Measurements from ENCODE around the gene CAPN5. TPM values are rescaled to one million over a fixed set of nuclear protein-coding genes. Genes with fewer than 3 reads are reported as not detected.

Gene CAPN5
- total and polyA plus RNA-seq, 10 of the 15 experiments (the other 5 are each of a cell fraction or from before 2014, with no cell fraction given) = 0.02 to 0.33 (median 0.07) TPM; not detected in 3

GRCh38 chr11:77029829-77030228 is 36.9 kb upstream of the CAPN5 start (continued):
- no peak for TF ChIP-seq TARDBP (IDR thresholded peaks at IDR 0.05; ENCODE audit: borderline replicate concordance)
- no peak for TF ChIP-seq HCFC1 (IDR thresholded peaks at IDR 0.05; ENCODE audit: low read length)
- no peak for TF ChIP-seq IKZF1 (conservative IDR thresholded peaks at IDR 0.05)
- TF ChIP-seq, protein P1, sequence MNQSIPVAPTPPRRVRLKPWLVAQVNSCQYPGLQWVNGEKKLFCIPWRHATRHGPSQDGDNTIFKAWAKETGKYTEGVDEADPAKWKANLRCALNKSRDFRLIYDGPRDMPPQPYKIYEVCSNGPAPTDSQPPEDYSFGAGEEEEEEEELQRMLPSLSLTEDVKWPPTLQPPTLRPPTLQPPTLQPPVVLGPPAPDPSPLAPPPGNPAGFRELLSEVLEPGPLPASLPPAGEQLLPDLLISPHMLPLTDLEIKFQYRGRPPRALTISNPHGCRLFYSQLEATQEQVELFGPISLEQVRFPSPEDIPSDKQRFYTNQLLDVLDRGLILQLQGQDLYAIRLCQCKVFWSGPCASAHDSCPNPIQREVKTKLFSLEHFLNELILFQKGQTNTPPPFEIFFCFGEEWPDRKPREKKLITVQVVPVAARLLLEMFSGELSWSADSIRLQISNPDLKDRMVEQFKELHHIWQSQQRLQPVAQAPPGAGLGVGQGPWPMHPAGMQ (IDR thresholded peaks at IDR 0.05; ENCODE audit: borderline replicate concordance) = no peak
- no peak for TF ChIP-seq NFXL1 (IDR thresholded peaks at IDR 0.05; ENCODE audit: borderline replicate concordance)
- no peak for TF ChIP-seq BCL3 (IDR thresholded peaks at IDR 0.05; ENCODE audit: borderline replicate concordance, insufficient read depth, low read depth, low read length, poor library complexity, severe bottlenecking)
- TF ChIP-seq, protein P2, sequence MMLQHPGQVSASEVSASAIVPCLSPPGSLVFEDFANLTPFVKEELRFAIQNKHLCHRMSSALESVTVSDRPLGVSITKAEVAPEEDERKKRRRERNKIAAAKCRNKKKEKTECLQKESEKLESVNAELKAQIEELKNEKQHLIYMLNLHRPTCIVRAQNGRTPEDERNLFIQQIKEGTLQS (IDR thresholded peaks at IDR 0.05; ENCODE audit: borderline replicate concordance, extremely low read depth, low read depth, low read length) = no peak

GRCh38 chr11:77030834-77031414 is 35.8 kb upstream of the CAPN5 start:
- Histone ChIP-seq H3K27ac (ENCODE audit: control insufficient read depth, insufficient read depth) (no peak overlapping the region), H3K9me3 (replicated peaks; ENCODE audit: control insufficient read depth, insufficient read depth, low read length) (no peaks in the 10 kb centered on the region), H3K4me1 (ENCODE audit: control insufficient read depth, insufficient read depth, low read length) (no peaks in the 10 kb centered on the region), H3K4me2 (ENCODE audit: control insufficient read depth, insufficient read depth) (no peak overlapping the region), H4K20me1 (ENCODE audit: control insufficient read depth, insufficient read depth) (no peaks in the 10 kb centered on the region), H2AFZ (ENCODE audit: control insufficient read depth, low read depth, low read length) (no peak overlapping the region), H3K4me3 (no peak overlapping the region), H3K9ac (ENCODE audit: control insufficient read depth, insufficient read depth, low read length) (no peak overlapping the region), H3K79me2 (ENCODE audit: control insufficient read depth, insufficient read depth, low read length) (no peaks in the 10 kb centered on the region), H3K27me3 (replicated peaks in 1 of 2; ENCODE audit: control insufficient read depth in 2 of 2, insufficient read depth in 2 of 2, low read length in 1 of 2) (no peaks in the 10 kb centered on the region; a peak in 1 of 4 replicates), H3K36me3 (ENCODE audit: control insufficient read depth in 2 of 2, insufficient read depth in 2 of 2, low read length in 1 of 2) (no peaks in the 10 kb centered on the region)
- WGBS (ENCODE audit: insufficient coverage, insufficient replicate concordance, low lambda C conversion rate, missing lambda C conversion rate) = 41% methylated on average over 12 of the region's 12 CpGs
- ChIA-PET SMC1A (ENCODE audit: uncharacterized antibody, unreplicated experiment) (no interaction called here), POLR2A (no interaction called here), CTCF (interaction anchor here (1.0 to 1.7 kb wide), 2 partner anchors 17 to 111 kb away, joined by 3 read pairs; no protein-coding TSS in a partner anchor), RAD21 (ENCODE audit: unreplicated experiment) (no interaction called here)
- DNase-seq (ENCODE audit: low read depth, low spot score) (no peak), ATAC-seq (no peak), FAIRE-seq (no peak)
- in situ Hi-C loops (cut with MboI) = no loop called here
- no TSS peak for BruUV-seq (replicated peaks)
- intact Hi-C loops (cut with micrococcal nuclease; ENCODE audit: unreplicated experiment) = no loop called here
- TF ChIP-seq MYB (IDR thresholded peaks at IDR 0.05; ENCODE audit: borderline replicate concordance, low read depth, low read length) (no peak), HCFC1 (IDR thresholded peaks at IDR 0.05; ENCODE audit: low read length) (no peak), ZBED1 (IDR thresholded peaks at IDR 0.05; ENCODE audit: borderline replicate concordance) (no peak), HDAC2 (IDR thresholded peaks at IDR 0.05) (no peak), MEF2A (IDR thresholded peaks at IDR 0.05; ENCODE audit: insufficient read depth, low read depth, low read length) (no peak), RELA (IDR thresholded peaks at IDR 0.05; ENCODE audit: borderline replicate concordance, partially characterized antibody) (no peak), MAX (IDR thresholded peaks at IDR 0.05; ENCODE audit: low read depth, low read length) (no peak)
- TF ChIP-seq, protein P3, sequence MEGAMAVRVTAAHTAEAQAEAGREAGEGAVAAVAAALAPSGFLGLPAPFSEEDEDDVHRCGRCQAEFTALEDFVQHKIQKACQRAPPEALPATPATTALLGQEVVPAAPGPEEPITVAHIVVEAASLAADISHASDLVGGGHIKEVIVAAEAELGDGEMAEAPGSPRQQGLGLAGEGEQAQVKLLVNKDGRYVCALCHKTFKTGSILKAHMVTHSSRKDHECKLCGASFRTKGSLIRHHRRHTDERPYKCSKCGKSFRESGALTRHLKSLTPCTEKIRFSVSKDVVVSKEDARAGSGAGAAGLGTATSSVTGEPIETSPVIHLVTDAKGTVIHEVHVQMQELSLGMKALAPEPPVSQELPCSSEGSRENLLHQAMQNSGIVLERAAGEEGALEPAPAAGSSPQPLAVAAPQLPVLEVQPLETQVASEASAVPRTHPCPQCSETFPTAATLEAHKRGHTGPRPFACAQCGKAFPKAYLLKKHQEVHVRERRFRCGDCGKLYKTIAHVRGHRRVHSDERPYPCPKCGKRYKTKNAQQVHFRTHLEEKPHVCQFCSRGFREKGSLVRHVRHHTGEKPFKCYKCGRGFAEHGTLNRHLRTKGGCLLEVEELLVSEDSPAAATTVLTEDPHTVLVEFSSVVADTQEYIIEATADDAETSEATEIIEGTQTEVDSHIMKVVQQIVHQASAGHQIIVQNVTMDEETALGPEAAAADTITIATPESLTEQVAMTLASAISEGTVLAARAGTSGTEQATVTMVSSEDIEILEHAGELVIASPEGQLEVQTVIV (IDR thresholded peaks at IDR 0.05; ENCODE audit: borderline replicate concordance, partially characterized antibody) = no peak
